ENCODE results near the gene GPBP1.

Gene GPBP1

DNA sequence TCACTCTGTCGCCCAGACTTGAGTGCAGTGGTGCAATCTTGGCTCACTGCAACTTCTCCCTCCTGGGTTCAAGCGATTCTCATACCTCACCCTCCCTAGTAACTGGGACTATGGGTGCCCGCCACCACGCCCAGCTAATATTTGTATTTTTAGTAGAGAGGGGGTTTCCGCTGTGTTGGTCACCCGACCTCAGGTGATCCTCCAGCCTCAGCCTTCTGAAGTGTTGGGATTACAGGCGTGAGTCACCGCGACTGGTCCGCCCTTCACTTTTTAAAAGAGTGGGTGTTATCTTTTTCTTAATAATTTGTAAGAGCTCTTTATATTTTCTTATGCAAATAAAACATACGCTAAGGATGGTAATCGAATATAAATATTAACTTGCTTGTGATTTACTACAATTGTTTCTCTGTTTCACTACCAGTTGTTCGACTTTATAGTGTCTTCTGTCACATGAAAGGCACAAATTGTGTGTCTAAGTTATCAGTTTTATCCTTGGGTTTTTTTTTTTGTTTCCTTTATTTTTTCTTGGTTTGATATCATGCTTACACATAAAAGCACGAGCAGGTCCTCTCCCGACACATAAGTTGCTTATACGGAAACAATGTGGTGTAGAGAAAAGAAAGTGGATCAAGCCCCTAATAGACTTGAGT is 1.9 kb upstream of the GPBP1 start:
- DNase-seq (ENCODE audit: low read depth): no peak
- TF ChIP-seq, protein P1, sequence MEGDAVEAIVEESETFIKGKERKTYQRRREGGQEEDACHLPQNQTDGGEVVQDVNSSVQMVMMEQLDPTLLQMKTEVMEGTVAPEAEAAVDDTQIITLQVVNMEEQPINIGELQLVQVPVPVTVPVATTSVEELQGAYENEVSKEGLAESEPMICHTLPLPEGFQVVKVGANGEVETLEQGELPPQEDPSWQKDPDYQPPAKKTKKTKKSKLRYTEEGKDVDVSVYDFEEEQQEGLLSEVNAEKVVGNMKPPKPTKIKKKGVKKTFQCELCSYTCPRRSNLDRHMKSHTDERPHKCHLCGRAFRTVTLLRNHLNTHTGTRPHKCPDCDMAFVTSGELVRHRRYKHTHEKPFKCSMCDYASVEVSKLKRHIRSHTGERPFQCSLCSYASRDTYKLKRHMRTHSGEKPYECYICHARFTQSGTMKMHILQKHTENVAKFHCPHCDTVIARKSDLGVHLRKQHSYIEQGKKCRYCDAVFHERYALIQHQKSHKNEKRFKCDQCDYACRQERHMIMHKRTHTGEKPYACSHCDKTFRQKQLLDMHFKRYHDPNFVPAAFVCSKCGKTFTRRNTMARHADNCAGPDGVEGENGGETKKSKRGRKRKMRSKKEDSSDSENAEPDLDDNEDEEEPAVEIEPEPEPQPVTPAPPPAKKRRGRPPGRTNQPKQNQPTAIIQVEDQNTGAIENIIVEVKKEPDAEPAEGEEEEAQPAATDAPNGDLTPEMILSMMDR (conservative IDR thresholded peaks at IDR 0.05; ENCODE audit: control insufficient read depth, insufficient read depth, low read depth, low read length): no peak
- H3K4me3 ChIP-seq (ENCODE audit: control insufficient read depth, low read depth, low read length): peak overlapping the region; percentile 92

DNA sequence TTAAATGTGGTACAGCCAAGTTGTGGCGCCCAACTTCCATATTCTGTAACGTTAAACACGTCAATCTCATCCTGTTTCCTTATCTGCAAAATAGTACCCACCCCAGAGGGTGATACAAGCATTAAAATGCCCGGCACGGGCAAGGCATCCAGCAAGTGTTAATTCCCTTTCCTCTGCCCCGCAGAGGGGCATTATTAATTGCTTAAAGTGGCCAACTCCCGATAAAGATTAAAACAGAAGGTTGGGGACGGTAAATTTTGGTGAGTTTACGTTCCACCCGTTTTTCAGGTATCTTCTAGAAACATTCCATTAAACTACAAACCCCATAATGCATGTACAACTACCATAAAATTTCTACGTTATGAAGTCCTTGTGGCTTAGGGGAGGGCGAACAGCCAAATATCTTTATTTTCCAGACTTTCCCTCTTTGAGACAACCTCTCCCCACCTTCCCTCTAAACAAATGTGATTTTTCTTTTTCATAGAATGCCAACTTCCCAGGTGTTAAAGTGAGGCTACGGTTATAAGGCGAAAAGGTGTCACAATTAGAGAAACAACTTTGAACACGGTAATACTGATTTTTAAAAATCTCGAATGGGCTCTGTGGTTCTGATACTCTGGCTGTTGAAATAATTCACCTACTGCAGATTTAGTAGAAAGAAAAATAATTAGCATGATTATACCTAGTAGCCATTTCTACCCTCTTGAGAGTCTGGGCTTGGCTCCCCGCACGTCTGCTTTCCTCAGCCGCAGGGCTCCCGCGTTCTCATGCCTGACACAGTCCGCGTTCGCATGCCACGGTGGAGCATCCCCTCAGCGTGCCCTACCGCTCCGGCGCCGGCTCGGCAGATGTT is 1.2 kb upstream of the GPBP1 start:
- H3K4me3 ChIP-seq (ENCODE audit: control insufficient read depth, low read depth, low read length): peak overlapping the region; percentile 92
- DNase-seq (ENCODE audit: low read depth): no peak
- TF ChIP-seq, protein P1 (conservative IDR thresholded peaks at IDR 0.05; ENCODE audit: control insufficient read depth, insufficient read depth, low read depth, low read length): no peak

DNA sequence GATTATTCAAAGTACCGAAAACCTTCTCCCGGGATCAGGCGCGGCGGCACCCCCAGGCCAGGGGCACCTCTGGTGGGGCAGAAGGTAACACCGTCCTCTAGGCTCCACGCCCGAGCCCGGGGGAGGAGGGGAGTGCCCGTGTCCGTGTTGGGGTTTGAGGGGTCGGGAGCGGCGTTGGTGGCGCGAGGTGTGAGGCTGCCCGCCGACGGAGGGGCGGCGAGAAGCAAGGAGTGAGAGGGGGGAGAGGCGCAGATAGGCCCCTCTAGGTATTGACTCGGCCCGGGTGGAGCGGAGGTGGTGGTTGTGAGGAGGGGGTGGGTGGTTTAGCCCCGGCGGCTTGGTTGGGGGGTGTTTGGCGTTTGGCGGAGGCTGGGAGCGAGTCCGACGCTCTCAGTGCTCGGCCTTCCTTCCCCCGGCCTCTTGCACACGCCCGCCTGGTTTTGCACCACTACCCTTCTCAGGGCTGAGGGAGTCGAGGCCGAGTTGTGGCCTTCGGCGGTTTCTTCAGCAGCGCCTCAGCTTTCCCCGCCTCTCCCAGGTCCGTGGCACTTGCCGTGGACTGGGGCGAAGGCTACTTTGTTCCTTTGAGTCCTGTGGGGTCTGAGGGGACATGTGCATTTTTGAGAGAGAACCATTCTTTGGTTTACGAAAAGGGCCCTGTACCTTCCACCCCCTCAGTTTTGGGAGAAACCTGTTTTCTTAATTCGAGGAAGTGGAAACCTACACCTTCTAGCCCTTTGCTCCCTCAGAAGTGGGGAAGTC is 450 bp downstream of the GPBP1 start:
- DNase-seq (ENCODE audit: low read depth): no peak
- H3K4me3 ChIP-seq (ENCODE audit: control insufficient read depth, low read depth, low read length): peak overlapping the region; percentile 92
- TF ChIP-seq, protein P1 (conservative IDR thresholded peaks at IDR 0.05; ENCODE audit: control insufficient read depth, insufficient read depth, low read depth, low read length): no peak

DNA sequence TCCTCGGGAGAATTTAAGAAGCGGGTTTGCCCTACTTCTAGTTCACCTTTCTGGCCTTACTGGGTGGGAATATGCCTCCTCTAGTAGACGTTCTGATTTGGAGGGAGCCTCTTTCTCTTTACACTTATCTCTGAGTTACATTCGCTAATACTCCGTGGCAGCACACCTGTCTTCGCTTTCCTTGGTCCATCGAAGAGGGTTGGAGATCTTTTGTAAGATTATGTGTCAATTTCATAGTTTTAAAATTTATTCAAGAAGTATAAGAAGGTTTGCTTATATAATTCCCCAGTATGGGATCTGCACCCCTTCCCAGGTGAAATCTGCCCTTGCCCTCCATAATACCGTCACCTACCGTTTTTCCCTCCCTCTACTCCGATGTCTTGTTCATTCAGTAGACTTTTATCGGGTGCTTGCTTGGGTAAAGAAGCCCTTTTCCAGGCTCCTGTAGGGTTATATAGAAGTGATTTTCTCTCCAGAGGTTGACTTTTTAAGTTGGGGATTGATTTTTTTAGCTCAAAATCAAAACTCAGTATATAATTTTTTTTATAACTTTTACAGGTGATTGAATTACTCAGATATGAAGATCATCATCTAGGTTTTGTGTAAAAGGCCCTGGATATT is 1.1 kb downstream of the GPBP1 start:
- DNase-seq (ENCODE audit: low read depth): no peak
- peak overlapping the region; percentile 92 for H3K4me3 ChIP-seq (ENCODE audit: control insufficient read depth, low read depth, low read length)
- TF ChIP-seq, protein P1 (conservative IDR thresholded peaks at IDR 0.05; ENCODE audit: control insufficient read depth, insufficient read depth, low read depth, low read length): no peak

DNA sequence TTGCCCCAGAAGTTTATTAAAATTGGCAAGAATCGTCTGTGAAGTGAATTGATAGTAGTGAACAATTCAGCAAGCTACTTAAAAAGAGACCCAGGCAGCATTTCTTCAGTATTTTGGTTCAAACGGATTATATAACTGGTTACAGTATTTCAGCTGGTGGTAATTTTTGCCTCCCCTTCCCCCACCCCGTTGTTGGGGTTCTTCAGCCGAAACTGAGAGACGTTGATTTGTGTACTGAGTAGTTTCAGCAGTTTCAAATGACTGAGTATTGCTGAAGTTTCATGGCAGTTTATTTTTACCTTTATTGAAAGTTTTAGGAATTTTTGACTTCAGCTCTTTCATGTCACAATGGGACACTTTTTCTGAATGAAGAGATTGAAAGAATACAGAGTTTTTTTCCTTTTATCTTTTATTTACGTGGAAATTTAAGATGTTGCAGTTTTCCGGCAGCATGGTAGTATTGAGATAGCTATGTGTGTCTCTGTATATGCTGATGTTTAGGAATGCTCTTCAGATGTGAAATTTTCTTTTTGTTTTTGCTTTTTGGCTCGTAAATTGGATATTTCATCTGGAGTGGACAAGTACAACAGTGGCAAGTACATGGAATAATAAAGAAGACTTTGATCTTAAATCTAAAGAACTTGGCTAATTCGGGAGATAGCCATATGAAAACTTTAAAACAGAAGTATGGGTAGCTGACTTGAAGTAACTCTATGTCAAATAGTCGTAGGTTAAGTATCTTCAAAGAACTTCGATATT is 1.9 kb downstream of the GPBP1 start:
- peak overlapping the region; percentile 92 for H3K4me3 ChIP-seq (ENCODE audit: control insufficient read depth, low read depth, low read length)
- TF ChIP-seq, protein P1 (conservative IDR thresholded peaks at IDR 0.05; ENCODE audit: control insufficient read depth, insufficient read depth, low read depth, low read length): no peak
- no peak for DNase-seq (ENCODE audit: low read depth)

Data from fibroblast of mammary gland (primary cell).